ENCODE data around the gene RRAS2. TPM values are rescaled to one million over a fixed set of nuclear protein-coding genes. Genes with fewer than 3 reads are reported as not detected.
A peak's percentile ranks its signal among the peaks of the same experiment; 100 is the strongest.

Gene RRAS2
- total and polyA plus RNA-seq, 9 of the 15 experiments (the other 6 are each of a cell fraction or from before 2014, with no cell fraction given): 9.4 to 47.5 (median 37.6) TPM

GRCh38 chr11:14357881-14358728 lies 878 bp downstream of the RRAS2 start (continued):
- no peak for TF ChIP-seq PKNOX1 (IDR thresholded peaks at IDR 0.05)
- no peak for TF ChIP-seq CTCF (IDR thresholded peaks at IDR 0.05 in 2 of 3, conservative IDR thresholded peaks at IDR 0.05 in 1 of 3; ENCODE audit: insufficient read depth in 2 of 3, low read depth in 1 of 3, low read length in 3 of 3)
- TF ChIP-seq MTA3 (IDR thresholded peaks at IDR 0.05; ENCODE audit: borderline replicate concordance): no peak
- no peak for TF ChIP-seq FOXJ2 (tag; IDR thresholded peaks at IDR 0.05)
- TF ChIP-seq FOS (IDR thresholded peaks at IDR 0.05; ENCODE audit: extremely low read depth, insufficient read length): no peak
- TF ChIP-seq ZNF57 (CRISPR knock-in tag; IDR thresholded peaks at IDR 0.05): no peak
- no peak for TF ChIP-seq CBX8 (IDR thresholded peaks at IDR 0.05; ENCODE audit: borderline replicate concordance, extremely low read depth, low read depth, low read length, poor library complexity, severe bottlenecking)
- TF ChIP-seq DMBX1 (CRISPR knock-in tag; IDR thresholded peaks at IDR 0.05; ENCODE audit: borderline replicate concordance): no peak
- no peak for TF ChIP-seq CHD7 (IDR thresholded peaks at IDR 0.05; ENCODE audit: low read depth, low read length)
- TF ChIP-seq NRF1 (conservative IDR thresholded peaks at IDR 0.05 in 1 of 2, IDR thresholded peaks at IDR 0.05 in 1 of 2): peak in 1 of 2 experiments; percentile 36; a peak in 2 of 4 replicates
- peak; percentile 15 for TF ChIP-seq CHD1 (IDR thresholded peaks at IDR 0.05; ENCODE audit: low read length)
